ENCODE measurements around the gene SRRM2.

The SRRM2 gene

DNA sequence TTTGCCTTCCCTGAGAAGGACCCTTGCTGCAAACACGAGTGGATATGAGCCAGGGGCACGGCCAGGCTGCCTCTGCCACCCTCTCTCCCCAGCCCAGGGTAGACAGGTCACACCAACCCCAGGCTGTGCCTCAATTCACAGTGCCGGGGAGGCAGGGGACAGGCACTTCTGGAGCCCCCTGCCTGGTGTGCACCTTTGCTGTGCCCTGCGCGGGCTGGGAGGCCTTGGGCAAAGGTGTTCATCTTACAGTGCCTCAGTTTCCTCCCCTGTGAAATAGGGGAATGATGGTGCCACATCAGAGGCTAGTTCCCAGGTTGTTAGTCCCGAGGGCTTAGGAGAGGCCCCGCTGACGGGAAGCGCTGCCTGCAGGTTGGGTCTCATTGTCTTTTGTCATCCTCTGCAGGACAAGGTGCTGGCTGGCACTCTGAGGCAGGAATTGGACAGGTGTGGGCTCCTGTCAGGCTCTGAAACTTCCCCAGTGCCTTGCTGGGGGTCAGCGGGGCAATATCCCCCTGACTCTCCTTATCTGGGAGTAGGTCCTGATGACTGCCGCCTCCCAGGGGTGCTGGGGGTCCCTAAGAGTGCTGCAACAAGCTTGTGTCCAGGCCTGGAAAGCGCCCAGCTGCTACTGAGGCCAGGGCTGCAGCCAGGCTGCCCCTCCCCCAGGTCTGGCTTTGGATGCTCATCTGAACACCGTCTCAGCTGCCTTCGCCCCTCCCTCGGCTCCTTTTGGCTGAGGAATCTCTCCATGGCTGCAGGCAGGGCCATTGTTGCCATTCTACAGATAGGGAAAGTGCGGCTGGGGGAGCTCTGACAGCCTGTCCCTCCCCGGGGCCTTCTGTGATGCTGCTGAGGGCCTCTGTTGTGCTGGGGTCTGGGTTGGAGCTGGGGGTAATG, 67.7 kb downstream of the SRRM2 start:
- H3K36me3 Mint-ChIP-seq: no peaks in the 10 kb centered on the region
- no peaks in the 10 kb centered on the region for H3K9me3 Mint-ChIP-seq
- no peaks in the 10 kb centered on the region for H3K4me1 Mint-ChIP-seq
- no peak overlapping the region for H3K4me3 Mint-ChIP-seq
- no peak overlapping the region for H3K27ac Mint-ChIP-seq
- H3K27me3 Mint-ChIP-seq: no peaks in the 10 kb centered on the region
